ENCODE results near the gene LGR5.

GRCh38 chr12:71605039-71605438 lies 165.4 kb downstream of the LGR5 start:
- TF ChIP-seq YY1 (IDR thresholded peaks at IDR 0.05; ENCODE audit: insufficient read depth, insufficient read length) (no peak), SUZ12 (IDR thresholded peaks at IDR 0.05; ENCODE audit: extremely low read depth, insufficient read depth, insufficient read length) (no peak)

All from NT2/D1 (cell line).